NCI-H345 treated with DMSO at 0.1 percent for 48 hours (cell line): Measurements from ENCODE around the gene TNFRSF19.
"Not testable (repeated sequence)": the region's sequence is repeated elsewhere in the genome, so short reads cannot be mapped to it uniquely, and the experiment has no call there.

Experiments
- DNase-seq: peaks from one replicate; lab custom pipeline; 2025; ENCODE audit not compliant: unreplicated experiment; lab: John Stamatoyannopoulos, UW

The TNFRSF19 gene, protein sequence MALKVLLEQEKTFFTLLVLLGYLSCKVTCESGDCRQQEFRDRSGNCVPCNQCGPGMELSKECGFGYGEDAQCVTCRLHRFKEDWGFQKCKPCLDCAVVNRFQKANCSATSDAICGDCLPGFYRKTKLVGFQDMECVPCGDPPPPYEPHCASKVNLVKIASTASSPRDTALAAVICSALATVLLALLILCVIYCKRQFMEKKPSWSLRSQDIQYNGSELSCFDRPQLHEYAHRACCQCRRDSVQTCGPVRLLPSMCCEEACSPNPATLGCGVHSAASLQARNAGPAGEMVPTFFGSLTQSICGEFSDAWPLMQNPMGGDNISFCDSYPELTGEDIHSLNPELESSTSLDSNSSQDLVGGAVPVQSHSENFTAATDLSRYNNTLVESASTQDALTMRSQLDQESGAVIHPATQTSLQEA

DNA sequence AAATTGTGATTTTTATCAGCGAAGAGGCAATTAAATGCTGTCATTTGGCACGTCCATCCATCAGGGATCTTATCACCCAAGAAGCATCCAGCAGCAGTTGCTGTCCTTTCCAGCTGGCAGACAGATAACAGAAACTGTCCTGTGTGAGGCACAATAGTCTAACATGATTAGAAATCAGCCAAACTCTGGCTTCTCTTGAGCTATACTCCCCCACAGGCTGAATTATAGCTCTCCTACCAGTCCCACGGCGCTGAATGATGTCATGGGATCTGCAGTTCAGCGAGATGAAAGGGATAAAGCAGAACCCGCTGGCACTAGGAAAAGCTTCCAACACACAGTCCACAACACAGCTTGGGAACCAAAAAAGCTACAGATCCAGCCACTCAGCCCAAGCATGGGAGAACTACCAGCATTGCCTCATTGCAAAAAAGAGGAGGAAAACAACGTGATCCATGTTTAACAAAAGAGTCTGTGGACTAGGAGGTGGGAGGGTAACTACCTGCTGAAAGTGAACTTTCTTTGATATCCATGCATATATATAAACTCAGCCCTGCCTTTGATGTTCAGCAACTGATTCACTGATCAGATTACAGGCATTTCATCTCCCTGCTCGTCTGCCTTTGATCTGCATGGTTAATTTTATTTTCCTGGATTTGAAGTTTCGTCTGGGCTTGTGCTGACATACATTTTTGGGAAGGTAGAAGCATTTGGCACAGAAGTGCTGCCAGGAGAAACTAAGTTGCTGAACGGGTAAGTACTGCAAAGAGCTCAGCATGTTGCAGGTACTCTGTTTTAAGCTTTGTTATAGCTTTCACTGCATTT, at the start of gene TNFRSF19:
Gene TNFRSF19, plus strand, starts transcription at position 314 of the 822 bp plus-strand sequence. CDS start 19,772 bp downstream, outside the sequence.
- no peak for DNase-seq

DNA sequence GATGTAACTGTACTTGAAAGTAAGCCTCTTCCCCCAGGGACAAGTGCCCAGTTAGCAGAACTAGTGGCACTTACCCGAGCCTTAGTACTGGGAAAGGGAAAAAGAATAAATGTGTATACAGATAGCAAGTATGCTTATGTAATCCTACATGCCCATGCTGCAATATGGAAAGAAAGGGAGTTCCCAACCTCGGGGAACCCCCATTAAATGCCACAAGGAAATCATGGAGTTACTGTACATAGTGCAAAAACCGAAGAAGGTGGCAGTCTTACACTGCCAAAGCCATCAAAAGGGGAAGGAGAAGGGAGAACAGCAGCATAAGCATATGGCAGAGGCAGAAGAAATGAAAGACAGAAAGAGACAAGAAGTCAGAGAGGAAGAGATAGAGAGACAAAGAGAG, 40.3 kb upstream of the TNFRSF19 start:
- not testable (repeated sequence) for DNase-seq

DNA sequence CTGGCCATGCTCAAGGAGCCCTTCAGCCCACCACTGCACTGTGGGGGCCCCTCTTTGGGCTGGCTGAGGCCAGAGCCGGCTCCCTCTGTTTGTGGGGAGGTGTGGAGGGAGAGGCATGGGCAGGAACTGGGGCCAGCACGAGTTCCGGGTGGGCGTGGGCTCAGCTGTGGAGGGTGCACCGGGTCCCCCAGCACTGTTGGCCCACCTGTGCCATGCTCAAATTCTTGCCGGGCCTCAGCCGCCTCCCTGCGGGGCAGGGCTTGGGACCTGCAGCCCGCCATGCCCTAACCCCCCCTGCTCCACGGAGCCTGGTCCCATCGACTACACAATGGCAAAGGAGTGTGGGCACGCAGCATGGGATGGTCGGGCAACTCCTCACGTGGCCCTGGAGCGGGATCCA, 38.8 kb upstream of the TNFRSF19 start:
- no peak for DNase-seq

DNA sequence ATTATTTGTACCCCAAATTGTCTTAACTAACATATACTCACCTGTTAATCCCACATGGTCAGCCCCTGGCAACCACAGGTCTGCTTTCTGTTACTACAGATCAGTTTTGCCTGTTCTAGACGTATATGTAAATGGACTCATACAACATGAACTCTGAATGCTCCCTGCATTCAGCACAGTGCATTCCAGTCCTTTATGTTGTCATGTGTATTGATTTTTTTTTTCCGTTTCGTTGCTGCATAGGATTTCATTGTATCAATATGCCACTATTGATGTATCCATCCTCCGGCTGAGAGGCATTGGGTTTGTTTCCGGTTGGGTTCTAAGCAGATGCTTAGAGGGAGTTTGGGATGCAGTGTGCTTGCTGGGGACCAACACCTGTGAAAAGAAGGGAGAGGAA, 36.1 kb upstream of the TNFRSF19 start:
- DNase-seq = no peak

DNA sequence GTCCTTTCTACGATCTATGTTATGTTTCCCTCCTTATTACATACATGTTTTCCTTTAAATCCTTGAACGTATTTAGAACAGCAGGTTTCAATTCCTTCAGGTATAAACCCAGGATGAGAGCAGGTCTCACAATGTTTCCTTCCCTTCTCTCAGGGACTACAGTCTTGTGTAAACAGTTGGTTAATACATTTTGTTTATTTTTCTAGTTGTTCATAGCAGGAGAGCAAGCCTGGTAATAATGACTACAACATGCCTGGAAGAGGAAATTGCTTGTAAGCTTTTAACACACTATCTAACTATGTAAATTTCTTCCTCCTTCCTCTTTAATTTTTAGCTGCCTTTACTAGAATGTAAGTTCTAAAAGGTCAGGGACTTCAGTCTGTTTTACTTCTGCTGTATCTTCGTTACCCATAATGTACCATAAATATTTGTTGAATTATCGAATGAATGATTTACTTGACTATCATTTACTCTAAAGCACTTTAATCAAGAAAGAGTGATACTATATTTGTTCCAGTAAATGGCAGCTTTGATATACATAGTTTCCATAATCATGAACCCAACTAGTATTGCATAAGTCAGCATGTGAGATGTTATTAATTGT, 28.9 kb upstream of the TNFRSF19 start:
- no peak for DNase-seq

DNA sequence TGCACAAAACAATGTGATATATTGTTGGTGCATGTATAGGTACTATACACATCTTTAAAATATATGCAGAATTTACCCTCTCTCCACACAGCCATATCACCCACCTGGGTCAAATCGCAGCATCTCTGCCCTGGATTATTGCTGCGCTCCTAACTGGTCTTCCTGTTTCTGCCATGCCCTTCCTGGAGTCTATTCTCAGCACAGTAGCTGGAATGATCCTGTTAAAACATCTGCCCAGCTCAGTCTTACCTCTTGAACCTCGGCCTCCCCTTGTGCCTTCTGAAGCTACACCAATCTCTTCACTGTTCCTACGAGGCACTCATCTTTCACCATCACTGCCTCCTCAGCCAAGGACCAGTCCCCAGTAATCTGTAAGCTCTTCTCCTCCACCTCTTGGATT, 25.5 kb upstream of the TNFRSF19 start:
- DNase-seq = no peak

DNA sequence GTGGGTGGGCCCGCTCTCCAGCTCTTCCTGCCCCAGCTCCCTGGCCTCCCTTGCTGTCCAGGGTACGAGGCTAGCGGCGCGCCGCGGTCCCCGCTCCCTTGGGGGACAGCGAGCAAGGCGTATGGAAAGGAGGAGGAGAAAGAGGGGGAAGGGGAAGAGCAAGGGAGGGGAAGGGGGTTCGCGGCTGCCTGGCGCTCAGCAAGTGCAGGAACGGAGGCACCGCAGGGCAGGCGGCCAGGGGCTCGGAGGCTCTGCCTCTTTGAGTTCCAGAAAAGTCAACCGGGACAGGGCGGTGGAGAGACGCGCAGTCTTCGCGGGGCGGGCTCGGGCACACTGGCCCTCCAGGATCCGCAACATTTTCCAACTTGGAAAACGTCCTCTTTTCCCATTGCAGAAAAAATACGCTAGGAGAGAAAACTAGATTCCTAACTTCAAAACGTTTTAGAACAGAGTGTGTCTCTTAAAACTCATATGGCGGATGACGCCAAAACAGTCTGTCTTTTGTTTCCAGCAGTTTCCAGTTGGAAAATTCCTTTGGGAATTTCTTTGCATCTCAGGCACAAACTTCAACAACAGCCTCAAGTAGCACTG, 23.1 kb upstream of the TNFRSF19 start:
- no peak for DNase-seq

DNA sequence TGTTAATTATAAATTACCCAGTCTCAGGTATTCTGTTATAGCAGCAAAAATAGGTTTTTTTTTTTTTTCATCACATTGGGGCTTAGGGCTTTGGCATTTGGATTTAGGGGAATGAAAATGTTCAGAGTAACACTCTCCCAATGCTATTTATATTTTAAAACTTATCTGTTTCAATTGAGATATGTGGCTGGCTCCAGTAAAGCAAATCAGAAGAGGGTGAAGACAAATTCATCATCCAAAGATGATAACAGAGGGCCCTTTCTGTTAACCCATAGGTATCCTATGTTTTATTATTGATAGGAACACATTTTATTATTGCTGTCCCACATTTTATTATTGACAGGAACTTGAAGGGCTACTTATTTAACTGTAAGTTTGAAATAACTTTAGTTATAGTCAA, 20.5 kb upstream of the TNFRSF19 start:
- DNase-seq = no peak

DNA sequence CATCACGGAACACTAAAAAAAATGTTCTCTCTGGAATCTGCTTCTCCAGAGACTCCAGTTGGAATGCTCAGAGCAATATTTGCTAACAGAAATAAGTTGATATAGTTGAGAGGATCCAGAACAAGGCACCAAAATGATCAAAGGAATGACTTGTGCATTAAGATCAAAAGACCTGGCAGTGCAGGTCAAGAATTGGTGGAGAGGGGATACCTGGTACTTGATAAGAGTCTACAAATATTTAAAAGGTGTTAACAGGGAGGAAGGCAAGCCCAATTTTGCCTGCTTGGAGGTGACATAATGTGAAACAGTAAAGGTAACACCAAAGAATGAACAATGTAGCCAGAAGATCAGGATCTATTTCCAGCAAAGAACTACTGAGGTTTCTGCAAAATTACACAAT, 20.0 kb upstream of the TNFRSF19 start:
- DNase-seq = no peak

DNA sequence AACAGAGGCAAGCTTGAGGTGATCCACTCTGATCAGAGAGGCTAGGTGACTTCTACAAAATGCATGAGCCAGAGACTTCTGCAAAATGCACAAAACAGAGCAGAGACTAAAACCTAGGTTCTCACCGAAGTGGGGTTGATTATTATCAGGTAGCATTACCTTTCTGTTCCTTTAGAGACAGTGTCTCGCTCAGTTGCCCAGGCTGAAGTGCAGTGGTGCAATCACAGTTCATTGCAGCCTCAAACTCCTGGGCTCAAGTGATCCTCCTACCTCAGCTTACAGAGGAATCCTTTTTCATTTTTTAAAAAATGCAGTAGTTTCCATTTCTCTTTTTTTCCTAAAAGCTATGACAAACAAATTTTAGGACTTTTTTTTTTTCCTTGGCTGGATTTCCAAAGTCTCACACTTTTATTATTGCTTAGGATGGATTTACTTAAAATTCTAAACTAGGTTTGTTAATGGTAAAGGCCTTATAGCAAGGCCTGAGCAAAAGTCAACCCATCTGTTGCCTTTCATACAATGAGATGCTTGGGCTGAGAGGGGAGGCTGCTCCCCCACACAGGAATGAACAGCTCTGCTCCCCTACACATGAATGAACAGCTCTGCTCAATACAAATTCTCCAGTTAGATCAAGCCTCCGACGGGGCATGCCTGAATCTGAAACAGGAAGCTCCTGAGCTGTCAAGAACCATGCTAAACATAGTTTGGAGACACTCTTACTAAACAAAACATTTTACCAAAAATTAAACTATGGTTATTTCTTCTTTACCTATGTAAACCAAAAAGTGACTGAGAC, 18.8 kb upstream of the TNFRSF19 start:
- no peak for DNase-seq

DNA sequence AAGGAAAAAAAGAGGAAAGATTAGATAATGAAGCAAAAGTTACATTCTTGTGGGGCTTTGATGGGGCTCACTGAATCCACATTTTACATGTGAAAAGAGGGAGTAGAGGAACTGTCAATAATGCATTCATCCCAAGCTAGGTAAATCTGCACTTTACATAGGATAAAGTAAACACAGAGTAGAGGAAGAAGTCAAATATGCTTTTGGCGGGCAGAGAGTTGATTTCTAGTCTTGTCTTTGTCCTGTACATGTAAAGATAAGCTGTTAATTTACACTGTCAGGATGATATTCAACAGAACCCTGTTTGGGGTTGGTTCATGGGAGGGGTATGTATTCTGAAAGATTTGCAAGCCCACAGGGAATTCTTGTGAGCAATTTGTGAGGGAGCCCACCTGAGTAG, 18.0 kb upstream of the TNFRSF19 start:
- DNase-seq = no peak

DNA sequence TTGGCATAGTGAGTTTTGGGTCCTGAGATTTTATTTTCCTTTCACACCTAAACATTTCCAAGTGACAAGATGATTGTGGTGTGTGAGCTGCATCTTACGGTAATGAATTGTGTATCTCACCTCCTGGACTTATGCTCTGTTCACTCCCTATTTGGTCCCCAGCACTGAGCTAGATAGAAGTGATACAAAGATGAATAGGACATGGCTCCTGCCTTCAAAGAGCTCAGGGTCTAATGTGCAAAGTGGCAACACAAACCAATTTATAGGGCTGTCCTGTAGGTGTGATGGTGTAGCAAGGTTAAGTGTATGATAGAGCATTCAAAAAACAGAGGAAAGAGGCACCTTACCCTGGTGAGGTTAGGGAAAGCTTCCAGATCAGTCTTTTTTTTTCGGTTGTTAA, 17.6 kb upstream of the TNFRSF19 start:
- no peak for DNase-seq

DNA sequence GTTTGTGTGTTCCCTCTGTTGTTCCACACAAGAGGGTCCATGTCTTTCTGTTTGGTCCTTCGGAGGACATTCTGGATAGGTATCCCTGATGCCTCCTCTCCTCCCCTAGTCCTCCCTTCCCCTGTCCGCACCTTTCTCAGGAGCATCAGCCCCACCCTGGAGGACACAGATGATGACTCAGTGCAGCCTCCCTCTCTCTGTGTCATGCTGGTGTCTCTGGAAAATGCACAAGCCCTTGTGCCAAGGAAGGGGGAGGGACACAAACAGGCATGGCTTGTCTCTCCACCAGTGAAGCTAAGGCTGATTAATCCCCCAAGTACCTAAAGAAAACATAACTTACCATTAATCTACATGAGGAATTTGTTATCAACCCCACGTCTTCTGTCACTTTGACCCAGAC, 16.2 kb upstream of the TNFRSF19 start:
- no peak for DNase-seq

DNA sequence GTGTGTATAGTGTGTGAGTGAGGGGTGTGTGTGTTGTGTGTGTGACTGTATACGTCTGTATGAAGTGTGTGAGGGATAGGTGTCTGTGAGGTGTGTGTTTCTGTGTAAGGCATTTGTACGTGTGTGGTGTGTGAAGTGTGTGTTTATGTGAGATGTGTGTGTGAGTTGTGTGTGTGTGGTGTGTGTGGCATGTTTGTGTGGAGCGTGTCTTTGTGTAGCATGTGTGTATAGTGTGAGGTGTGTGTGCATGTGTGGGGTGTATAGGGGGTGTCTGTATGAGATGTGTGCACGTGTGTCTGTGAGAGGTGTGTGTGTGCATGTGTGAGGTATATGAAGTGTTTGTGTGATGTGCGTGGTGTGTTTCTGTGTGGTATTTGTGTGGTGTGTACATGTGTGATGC, 13.2 kb upstream of the TNFRSF19 start:
- no peak for DNase-seq

DNA sequence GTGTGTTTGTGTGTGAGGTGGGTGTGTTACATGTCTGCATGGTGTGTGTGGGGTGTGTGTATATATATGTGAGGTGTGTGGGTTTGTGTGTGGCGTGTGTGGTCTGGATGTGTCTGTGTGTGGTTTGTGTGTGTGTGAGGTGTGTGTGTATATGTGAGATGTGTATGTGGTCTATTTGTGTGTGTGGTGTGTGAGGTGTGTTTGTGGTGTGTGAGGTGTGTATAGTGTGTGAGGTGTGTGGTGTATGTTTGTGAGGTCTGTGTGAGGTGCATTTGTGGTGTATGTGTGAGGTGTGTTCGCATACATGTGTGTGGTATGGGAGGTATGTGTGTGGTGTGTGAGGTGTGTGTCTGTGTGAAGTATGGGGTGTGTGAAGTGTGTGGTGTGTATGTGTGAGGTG, 12.5 kb upstream of the TNFRSF19 start:
- no peak for DNase-seq

DNA sequence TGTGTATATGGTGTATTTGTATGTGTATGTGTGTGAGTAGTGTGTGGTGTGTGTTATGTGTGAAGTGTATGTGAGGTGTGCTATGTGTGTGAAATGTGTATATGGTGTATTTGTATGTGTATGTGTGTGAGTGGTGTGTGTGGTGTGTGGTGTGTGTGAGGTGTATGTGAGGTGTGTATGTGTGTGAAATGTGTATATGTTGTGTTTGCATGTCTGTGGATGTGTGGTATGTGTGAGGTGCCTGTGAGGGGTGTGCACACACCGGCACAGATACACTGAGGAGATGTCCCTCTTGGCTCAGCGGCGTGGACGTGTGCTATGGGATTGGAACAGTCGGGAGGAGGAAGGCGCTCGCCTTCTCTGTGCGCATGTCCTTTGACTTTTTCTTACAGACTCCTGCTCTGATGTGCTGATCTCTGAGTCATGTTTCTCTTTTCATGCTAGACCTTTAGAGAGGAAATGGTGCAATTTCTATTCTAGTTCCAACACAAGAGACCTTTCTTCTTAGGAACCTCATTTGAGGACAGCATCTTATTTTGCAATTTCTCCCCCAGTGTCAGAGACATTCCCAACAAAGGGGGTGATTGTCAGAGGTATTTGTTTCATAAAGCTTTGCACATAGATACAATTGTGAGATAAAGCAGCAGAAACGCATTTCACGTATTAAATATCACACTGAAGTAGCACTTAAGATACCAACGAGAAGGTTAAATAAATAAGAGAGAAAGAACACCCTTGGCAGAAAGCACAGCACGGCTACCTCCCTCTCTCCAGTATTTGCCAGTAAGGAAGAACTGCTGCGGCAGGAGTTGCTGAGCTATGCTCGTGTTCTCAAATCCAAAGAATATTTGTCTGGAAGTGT, 11.3 kb upstream of the TNFRSF19 start:
- DNase-seq = peak; percentile 45

DNA sequence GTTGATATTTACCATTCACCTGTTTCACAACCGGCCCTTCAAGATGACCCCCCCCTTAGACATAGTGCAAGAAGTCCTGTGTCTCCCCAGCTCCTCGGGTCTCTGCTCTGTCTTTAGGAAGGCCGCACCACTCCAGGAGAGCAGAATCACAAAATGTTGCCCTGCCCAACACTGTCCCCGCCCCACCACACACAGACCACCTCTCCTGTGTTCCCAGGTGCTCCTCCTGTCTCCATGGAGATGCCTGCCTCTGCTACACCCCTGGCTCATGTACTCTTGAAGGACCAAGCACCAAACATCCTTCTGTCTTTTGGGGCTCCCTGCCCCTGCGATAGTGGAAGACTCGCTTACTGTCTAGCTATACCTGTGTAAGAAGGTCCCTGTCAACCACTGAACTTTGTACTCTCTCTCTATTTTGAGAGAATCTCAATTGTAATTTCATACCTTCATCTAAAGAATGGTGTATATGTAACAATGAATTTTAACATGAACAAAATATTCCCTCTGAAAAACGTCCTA, 9.6 kb upstream of the TNFRSF19 start:
- DNase-seq = no peak

DNA sequence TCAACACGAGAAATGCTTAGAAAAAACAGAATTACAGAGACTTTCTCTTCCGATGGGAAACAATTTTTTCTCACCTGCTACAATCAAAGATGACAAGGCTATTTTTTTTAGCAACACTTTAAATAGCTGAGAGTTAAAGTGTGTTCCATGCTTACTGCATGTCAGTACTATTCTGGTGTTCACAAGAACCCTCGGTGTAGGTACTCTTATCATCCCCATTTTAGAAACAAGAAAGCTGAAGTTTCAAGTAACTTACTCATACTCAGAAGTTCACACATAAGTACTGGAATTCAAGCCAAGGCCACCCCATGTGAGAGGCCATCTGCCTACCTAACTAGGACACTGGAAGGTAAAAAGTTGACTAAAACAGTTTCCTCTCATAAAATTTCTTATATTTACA, 9.0 kb upstream of the TNFRSF19 start:
- DNase-seq = no peak

DNA sequence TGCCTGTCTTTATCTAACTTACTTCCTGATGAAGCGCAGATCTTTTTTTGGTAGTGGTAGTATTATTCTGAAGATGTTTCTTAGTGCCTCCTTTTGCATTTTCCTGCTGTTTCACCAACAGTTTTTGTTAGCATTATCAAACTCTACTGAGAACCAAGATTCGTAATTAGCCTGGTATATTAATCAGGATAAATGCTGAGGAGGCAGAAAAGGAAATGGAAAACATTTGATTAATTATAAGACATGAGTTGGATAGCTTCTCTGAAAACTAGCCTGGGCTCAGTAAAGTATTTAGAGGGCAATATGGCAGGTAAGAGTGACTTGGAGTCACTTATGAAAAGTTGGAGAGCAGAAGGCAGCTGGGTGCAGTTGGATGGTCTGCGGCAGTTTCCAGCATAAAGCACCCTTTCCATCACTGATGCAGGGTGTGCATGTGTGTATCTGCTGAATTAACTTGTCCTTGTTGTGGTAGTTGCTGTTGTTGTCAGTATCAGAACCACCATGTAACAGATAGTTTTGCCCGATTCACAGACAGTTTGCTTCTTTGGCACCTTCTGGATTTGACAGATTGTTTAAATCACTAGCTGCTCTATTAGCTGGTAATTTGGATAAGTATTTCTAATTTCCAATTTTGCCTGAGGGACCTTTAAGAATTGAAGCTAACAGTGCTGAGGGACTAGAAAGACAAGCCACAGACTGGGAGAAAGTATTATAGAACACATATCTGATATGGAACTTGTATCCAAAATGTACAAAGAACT, 6.9 kb upstream of the TNFRSF19 start:
- no peak for DNase-seq
